PFSK-1 (cell line): ENCODE measurements around the gene GALNT18.

Experiments used
- REST ChIP-seq, 2 experiments: IDR thresholded peaks; 2 replicates each; pipeline versions ENCODE4 v1.6.1 to v1.8.0; 2011 to 2012; ENCODE audit warnings: low read depth in 2 of 2, low read length in 2 of 2, control low read depth in 1 of 2, inconsistent platforms in 1 of 2, mild to moderate bottlenecking in 1 of 2, moderate library complexity in 1 of 2; ENCODE audit not compliant: insufficient read depth in 1 of 2
- SIN3A ChIP-seq: IDR thresholded peaks from 2 replicates; pipeline ENCODE4 v1.6.1; 2012; ENCODE audit warnings: mild to moderate bottlenecking, low read length, moderate library complexity, borderline replicate concordance; ENCODE audit not compliant: insufficient read depth
- TAF1 ChIP-seq: IDR thresholded peaks from 2 replicates; pipeline ENCODE4 v1.6.1; 2012; ENCODE audit warnings: low read length, control low read depth, borderline replicate concordance; ENCODE audit not compliant: insufficient read depth

GRCh38 chr11:11383995-11384394, 237.8 kb downstream of the GALNT18 start:
- TF ChIP-seq TAF1, result no peak
- TF ChIP-seq REST (IDR thresholded peaks at IDR 0.05; ENCODE audit: insufficient read depth in 1 of 2, low read depth in 2 of 2, low read length in 2 of 2), result no peak
- TF ChIP-seq SIN3A, result no peak
